Non-pigmented ciliary epithelial cell (primary cell): Measurements from ENCODE around the gene YBX3.

ENCODE experiments used
- DNase-seq: peaks from one replicate; pipeline ENCODE4 v3.0.0-alpha.2; 2010; ENCODE audit warnings: low read depth

The YBX3 gene

DNA sequence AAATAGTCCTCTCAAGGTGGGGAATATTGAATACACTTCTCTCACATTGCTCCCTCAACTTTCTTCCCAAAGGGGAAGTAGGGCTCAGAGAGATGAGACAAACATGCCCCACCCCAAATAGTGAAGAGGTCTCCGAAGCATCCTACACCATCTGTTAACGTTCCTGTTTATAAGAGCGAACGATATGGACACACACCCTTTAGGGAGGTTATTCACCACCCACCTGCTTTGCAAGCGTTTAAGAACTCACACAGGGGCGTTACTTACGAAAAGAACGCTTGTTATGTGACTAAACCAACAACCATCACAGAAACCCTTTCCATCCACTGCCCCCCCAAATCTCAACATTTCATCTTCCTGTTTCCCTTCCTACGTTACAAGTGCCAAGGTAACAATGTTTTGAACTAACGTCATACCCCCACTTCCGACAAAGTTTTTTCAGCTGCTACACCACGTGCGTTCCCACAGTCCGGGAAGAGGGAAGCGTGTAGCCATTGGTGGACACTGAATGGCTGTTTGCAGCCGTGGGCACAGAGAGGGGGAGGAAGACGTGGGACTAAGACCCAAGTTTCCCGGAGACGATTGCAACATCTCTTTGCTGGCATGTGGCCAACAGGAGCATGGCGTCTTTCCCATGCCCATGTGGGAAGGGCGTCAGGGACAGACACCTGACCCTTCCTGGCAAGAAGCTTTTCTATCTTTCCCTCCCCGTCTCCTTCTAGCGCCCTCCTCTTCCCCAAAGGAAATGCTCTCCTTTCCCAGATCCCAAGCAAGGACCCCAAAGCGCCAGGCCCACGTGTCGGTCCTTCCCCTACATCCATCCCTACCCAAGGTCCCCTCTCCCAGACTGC is 1.2 kb downstream of the YBX3 start:
- peak; percentile 92 for DNase-seq

DNA sequence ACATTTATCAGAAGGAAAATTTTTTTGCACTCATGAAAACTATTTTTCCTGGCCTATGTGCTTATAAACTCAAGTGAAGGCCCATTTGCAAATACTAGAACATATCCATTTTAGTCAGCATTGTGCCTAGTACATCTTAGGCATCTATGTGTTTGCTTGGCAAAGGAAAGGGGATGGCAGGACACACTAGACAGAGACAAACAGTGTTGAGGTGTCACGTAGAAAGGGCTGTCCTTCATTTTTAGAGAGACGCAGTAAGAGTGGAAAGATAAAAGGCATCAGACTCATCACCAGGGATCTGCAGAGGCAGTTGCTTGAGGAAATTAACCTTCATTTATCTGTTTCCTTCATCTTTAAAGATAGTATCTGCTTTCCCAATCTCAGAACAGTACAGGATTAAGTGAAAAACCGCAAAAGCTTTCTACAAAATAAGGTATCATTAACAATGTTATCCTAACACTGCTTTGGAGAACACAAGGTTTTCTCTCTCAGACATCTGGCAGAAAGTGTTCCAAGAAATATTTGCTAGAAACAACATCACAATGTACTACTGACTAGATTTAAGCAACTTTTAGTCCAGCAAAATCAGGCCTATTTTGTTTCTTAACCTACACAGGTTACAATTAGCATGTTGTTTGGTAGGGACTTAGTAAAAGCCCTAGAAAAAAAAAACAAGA is 2.0 kb downstream of the YBX3 start:
- DNase-seq, result no peak

DNA sequence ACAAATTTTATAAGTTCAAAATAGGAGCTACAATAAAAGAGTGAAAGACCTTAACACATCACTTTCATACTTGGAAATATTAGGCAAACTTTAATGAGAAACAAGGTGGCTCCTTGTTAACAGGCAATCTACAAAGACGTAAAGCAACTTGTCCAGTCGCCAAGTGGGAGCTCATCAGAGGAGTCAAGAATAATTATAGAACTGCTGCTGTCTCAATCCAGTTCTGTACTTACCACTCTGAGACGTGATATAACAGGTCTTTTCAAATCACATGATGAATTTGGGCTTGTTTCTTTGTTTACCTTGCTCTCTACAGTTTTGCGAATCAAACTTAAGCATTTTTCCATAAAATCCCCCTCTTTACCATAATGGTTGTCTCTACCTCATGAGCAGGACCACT is 3.6 kb downstream of the YBX3 start:
- DNase-seq, result no peak

DNA sequence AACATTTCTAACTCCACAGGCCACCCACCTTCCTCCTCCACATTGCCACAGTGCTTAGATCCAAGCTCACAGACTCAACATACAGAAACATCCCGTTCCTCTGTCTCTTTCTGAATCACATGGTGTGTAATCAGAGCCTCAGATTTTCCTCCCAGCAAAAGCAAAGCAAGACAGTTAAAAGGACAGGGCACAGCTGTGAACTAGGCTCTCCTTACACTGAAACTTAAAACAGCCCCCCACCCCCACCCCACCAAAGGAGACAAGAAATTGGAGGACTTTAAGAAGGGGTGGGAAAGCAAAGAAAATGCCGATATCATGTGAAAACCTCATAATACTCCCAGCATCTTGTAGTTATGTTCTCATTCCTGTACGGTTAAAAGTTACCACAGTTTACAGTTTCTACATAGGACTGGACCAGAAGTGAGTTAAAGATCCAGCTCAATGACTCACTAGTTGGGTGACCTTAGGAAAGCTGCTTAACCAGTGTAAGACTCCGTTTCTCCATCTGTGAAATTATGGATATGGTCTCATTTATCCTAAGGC is 4.8 kb downstream of the YBX3 start:
- DNase-seq, result peak; percentile 65

DNA sequence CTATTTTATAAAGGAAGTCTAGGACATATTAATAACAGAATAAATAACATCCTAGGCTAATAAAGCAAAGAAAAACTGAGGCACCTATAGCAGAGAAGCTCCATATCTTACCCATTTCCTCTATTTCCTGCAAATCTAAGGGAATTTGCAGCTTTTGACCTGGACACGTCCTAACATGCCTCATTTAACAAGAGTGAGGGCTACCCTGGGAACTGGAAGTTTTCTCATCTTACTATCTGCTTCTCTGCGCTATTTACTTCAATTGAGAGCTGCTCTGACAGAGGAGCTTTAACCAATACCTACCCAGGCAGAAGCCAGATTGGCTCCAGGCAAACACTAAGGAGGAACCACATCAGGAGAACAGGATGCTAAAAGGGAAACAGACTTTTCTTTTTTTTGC is 5.7 kb downstream of the YBX3 start:
- no peak for DNase-seq

DNA sequence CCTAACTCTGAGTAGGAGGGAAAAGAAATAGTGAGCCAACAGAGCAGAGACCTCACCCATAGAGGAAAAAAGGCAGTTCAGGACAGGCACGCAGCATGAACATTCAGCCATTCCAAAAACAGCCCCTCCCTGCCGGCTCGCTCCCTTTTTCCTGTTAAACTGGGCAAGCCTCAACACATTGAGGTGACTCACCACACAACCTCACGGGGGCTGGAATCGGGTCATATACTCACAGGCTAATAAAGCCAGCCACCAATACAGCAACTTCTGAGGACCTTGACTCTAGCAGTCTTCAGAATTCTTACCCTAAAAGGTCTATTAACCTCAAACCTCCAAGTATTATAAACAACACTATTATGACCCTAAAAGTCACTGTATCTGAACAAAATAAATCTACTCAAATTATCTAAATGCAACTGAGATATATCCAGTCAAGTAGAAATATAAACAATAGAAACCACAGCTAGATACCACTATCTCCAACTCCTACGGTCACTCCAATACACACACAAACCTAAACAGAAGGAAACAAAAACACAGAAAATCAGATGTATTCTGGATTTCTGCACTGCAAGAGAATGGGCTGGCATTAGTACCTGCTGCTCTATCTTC is 6.3 kb downstream of the YBX3 start:
- DNase-seq, result peak; percentile 77

DNA sequence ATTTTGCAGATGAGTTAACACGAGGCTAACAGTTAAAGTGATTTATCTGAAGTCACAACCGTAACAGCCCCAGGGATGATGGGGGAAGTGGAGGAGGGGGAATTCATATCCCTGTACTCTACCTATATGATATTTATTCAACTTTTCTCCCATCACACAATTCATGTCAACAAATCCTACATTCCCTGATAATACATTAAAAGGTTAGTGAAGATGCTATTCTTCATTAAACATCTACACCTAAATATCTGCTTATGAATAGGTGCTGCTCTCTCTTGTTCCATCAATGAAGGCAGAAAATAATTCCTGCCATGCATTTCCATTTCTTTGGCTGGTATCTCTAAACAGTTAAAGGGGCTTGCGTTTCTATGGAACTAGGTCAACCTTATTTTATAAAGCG is 6.8 kb downstream of the YBX3 start:
- no peak for DNase-seq

DNA sequence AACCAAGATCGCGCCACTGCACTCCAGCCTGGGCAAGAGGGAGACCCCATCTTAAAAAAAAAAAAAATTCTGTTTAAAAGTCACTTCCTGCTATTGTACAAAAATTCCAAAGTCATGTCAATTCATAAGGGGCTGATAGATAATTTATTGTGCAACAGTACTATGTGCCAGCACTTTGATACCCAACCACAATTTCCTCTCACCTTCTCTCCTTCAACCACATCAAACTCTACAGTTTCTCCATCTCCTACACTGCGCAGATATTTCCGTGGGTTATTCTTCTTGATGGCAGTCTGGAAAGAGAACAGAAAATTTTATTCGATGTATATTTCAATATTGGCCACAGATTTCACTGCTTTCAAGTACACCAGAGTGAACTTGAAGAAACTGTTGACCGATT is 7.6 kb downstream of the YBX3 start:
- DNase-seq, result no peak

DNA sequence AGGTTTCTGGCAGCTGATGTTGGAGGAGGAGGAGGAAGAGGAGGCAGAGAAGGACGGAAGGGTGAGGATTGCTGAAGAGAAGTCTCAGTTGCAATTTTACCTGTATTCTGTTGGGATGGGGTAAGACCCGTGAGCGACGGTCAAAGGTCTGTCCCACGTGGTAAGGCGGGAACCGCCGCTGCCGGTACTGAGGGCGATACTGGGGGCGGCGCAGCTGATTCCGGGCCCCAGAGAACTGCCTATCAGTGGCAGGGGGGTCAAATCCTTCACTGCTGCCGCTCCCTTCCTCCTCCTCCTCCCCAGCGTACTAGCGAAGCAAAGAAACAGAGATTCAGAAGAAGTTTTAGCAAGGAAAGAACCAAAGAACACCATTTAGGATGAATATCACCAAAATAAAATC is 13.3 kb downstream of the YBX3 start:
- DNase-seq, result no peak

DNA sequence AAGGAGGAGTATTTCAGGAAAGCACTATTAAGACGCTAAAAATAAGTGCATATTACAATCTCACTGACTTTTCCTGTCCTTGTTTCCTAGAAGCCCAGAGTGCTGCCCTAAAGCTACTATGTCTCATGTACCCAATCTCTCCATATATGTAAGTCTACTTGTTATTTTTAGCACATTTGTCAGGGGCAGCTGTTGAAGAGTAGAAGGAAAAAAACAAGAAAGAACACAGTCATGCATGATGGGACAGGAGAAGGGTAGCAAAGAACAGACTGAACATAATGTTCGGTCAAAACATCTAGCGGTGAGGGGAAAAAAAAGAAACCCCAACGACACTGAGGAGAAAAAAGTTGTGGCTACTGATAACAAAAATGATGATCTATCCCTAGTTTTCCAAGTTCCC is 14.3 kb downstream of the YBX3 start:
- DNase-seq, result no peak

DNA sequence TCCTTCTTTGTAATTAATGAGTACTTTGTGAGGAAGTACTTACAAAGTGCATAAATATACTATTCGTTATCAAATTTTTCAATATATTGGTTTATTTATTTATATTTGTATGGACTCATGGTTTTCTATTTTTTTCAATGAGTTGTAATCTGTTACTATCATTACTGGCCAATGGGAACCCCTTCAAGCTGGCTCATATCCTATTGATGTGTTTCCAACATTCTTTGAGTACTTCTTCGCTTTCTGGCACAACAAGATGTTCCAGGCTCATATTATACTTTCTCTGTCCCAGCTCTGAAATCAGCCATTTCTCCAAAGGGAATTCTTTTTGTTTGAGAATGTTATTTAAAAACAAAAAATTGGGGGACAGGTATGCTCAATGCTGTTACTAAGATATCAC is 17.5 kb downstream of the YBX3 start:
- no peak for DNase-seq

DNA sequence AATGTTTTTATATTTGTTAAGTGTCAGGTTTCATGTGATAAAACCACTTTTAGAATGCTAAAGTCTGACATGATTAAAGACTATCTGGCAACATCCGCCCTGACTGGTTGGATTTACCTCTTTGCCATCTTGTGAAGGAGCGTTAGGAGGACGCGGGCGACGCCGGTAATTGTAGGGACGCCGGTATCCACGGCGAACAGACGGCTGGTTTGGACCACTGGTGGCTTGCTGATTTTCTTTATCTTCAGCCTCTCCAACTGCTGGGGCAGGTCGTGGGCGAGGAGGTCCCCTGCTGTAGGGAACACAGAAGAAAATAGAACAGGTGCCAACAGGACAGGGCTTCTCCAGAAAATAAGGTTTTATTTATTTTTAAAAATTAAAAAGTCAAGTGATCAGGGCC is 21.3 kb downstream of the YBX3 start:
- DNase-seq, result no peak

DNA sequence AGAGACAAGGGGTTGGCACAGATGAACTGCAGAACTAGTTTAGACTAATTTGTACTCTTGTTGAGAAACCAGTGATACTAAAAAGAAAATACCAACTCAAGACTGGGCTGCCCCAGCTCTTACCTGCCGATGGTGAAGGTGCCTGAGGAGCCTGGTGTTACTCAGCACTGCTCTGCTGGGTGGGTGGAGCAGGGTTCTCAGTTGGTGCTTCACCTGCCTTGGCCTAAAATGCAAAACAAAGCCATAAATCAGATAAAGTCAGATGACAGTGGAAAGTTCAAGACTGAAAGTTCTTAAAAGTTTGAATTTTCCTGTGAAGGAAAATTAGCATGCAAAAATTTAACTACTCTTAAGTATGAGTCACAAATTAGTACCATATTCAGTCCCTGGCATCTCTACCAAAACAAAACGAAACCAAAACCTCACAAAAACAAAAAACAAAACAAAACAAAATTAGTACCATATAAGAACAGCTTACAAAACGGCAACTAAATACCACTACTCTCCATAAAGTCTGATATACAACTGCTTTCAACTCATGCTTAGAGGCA is 21.9 kb downstream of the YBX3 start:
- DNase-seq, result no peak

DNA sequence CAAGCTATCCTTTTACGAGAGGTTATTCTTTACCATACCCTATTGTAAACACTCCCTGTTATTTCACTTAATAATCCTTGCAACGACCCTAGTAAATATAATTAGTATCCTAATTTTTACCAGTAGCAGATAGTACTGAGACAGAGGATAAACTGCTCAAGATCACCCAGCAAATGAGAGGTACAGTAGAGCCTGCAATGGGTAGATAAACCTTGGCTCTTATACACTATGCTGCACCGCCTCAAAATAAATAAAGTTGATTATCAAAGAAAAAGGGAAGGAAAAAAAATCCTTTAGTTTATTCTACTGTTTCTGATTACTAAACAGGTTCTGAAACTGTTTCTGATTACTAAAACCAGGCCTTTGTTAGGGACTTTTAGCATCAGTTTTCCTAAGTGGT is 22.5 kb downstream of the YBX3 start:
- DNase-seq, result no peak

DNA sequence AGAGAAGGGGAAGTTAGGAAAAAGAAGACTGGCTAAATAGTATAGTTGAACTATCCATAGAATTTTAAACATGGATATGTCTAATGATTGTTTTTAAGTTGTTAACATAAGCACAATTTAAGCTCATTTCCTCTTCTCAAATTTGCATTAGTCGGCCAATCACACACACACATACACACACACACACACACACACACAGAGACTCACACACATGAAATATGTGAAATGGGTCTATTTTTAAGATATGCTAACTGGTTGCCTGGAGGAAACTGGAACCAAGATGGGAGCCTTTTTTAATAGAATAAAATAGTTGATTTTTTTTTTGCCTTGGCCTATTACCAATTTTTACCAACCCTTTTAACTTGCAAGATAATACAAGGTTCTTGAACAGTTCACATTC is 25.3 kb downstream of the YBX3 start:
- no peak for DNase-seq

DNA sequence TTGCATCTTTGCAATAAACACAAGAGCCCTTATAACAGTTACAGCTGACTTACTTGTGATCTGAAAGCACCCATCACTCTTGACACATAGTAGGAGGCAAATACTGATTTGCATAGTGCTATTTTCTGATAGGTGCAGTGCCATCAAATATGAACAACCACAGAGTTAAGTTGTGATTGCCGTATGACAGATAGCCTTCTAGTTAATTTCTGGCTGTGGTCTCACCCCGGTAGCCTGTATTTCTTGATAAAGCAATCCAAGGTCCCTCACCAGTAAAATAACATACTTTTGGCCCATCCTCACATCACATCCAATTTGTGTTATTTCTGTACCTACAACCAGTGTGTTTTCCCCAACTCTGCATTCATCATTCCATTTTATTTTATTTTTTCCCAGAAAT is 26.0 kb downstream of the YBX3 start:
- DNase-seq, result no peak

DNA sequence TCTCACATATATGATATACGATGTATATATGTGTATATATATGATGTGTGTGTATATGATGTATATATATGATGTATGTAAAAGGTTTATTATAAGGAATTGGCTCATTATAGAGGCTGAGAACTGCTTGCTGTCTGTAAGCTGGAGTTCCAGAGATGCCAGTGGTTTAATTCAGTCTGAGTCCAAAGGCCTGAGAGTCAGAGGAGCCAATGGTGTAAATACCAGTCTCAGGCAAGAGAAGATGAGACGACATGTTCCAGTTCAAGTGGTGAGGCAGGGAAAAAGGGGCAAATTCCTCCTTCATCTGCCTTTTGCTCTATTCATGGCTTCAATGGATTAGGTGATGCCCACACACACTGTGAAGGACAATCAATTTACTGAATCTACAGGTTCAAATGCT is 32.2 kb downstream of the YBX3 start:
- no peak for DNase-seq

DNA sequence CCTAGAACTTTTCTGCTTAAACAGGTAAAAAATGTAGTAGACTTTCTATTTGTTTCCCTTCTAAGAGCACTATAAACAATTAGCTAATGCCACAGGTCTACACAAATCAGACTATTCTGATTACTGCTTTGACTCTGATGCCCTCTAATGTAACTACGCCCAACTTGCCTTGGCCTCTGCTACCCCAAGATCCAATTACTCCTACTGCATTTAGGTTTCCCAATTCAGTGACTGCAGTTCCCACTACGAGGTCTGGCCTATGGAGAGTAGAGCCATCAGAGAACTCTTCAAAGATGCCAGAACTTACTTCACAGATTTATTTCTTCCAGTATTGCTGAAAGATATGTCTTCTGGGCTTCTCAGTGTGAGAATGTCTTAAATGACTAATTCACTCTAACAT is 34.0 kb downstream of the YBX3 start:
- DNase-seq, result no peak

DNA sequence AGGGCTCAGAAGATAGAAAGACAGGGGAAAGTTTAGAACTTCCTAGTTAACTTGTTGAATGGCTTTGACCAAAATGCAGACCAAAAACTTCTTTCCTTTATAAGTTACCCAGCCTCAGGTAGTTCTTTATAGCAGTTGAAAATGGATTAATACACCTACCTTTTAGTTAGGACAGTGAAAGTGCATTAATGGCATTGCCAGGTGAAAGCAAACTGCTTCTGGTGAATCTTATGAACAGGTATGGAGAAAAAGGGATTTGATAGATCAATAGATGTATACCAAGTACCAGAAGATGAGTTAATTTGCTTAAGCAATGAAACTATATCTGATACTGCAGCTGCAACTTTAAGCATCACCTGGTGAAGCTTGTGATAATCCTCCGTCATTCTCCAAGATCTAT is 35.1 kb downstream of the YBX3 start:
- no peak for DNase-seq

DNA sequence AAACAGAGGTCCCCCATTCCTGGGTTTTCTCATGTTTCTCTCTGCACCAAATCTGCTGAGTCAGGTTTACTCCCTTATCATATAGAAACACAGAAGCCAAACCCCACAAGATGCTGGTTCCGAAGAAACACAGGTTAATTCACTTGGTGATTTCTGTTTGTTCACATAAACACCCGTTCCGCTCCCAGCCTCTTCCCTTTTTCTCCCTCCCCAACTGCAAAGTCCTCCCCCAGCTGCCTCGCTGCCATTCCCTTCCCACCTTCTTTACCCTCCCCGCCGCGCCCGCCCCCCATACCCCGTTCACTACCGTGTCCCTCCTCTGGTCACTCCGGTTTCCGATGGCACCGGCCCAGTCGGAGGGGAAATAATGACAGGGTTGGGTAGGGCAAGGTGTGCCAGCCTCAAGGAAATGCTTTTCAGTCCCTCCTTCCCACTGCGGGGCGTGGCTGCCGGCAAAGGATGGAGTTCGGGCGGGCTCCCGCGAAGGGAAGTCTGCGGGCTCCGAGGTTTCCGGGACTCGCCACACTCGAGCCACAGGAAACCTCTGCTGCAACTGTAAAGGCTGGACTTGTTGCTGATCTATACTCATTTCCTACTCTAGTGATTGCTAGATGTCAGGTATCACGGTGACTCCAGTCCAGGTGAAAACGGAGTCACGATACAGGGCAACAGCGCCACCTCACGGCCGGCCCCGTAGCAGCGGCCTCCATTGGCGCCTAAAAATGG is 49.3 kb downstream of the YBX3 start, which contains the start of gene STYK1:
Gene STYK1 (minus strand): TSS at position 394 of the 726 bp plus-strand sequence. CDS start 39,434 bp downstream, outside the sequence.
- DNase-seq, result no peak

DNA sequence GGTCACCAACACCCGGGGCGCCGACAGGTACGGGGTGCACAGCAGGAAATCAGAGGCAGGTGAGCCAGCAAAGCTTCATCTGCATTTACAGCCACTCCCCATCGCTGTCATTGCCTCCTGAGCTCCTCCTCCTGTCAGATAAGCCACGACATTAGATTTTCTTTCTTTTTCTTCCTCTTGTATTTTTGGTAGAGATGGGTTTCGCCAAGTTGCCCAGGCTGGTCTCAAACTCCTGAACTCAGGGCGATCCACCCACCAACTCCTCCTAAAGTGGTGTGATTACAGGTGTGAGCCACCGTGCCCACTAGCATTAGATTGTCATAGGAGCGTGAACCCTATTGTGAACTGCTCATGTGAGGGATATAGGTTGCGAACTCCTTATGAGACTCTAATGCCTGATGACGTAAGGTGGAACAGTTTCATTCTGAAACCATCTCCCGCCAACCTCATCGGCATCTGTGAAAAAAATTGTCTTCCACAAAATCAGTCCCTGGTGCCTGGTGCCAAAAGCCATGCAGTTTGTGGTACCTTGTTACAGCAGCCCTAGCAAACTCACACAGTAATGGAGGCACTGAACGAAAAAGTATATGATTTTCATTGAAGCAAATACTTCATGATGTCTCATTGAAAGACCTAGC is 50.8 kb downstream of the YBX3 start:
- no peak for DNase-seq
